Neuronal stem cell (in vitro differentiated cells): Measurements from ENCODE around the gene NUDT2.

ENCODE experiments used
- DNase-seq: peaks from one replicate; pipeline ENCODE4 v3.0.0-alpha.2; 2013; ENCODE audit warnings: low spot score
- H2AFZ ChIP-seq: one replicate; pipeline ENCODE4 v1.6.1; 2013; ENCODE audit warnings: mild to moderate bottlenecking, low read length, inconsistent platforms
- H2AK5ac ChIP-seq: 2 replicates; pipeline ENCODE4 v1.6.1; 2013; ENCODE audit warnings: low read depth, mild to moderate bottlenecking, inconsistent platforms, low read length, moderate library complexity, mixed read lengths
- H2BK120ac ChIP-seq: 2 replicates; pipeline ENCODE4 v1.6.1; 2013; ENCODE audit warnings: low read depth, mild to moderate bottlenecking, inconsistent platforms, low read length, moderate library complexity, mixed read lengths
- H2BK12ac ChIP-seq: one replicate; pipeline ENCODE4 v1.6.1; 2013; ENCODE audit warnings: low read length, inconsistent platforms
- H2BK15ac ChIP-seq: 2 replicates; pipeline ENCODE4 v1.6.1; 2013; ENCODE audit warnings: mild to moderate bottlenecking, low read length, inconsistent platforms, mixed read lengths
- H2BK5ac ChIP-seq: one replicate; pipeline ENCODE4 v1.6.1; 2013; ENCODE audit warnings: inconsistent platforms, mild to moderate bottlenecking, low read length, moderate library complexity
- H3K14ac ChIP-seq: one replicate; pipeline ENCODE4 v1.6.1; 2013; ENCODE audit warnings: low read length, inconsistent platforms
- H3K18ac ChIP-seq: 2 replicates; pipeline ENCODE4 v1.6.1; 2013; ENCODE audit warnings: low read length, inconsistent platforms
- H3K23ac ChIP-seq: 2 replicates; pipeline ENCODE4 v1.6.1; 2013; ENCODE audit warnings: low read depth, mild to moderate bottlenecking, mixed read lengths, low read length, inconsistent platforms; ENCODE audit not compliant: poor library complexity
- H3K27ac ChIP-seq: replicated peaks from 3 replicates; pipeline ENCODE4 v1.5.1; 2013; ENCODE audit warnings: low read length, inconsistent platforms
- H3K27me3 ChIP-seq, 3 experiments: 2 replicates each; pipeline ENCODE4 v1.6.1; 2013; ENCODE audit warnings: low read length in 3 of 3, mild to moderate bottlenecking in 2 of 3, inconsistent platforms in 1 of 3, low read depth in 1 of 3, mixed read lengths in 1 of 3, moderate library complexity in 1 of 3; ENCODE audit not compliant: control insufficient read depth in 3 of 3, insufficient read depth in 3 of 3
- H3K36me3 ChIP-seq, 2 donors: replicated peaks in 1 of 2; 2 replicates each; pipeline ENCODE4 v1.6.1; 2013; ENCODE audit warnings: low read length in 2 of 2; ENCODE audit not compliant: control insufficient read depth in 2 of 2, insufficient read depth in 2 of 2
- H3K4ac ChIP-seq: 2 replicates; pipeline ENCODE4 v1.6.1; 2013; ENCODE audit warnings: inconsistent platforms, mild to moderate bottlenecking, low read length, moderate library complexity
- H3K4me1 ChIP-seq, 2 donors: 1 replicate in 1 of 2; 2 replicates in 1 of 2; pipeline ENCODE4 v1.6.1; 2013; ENCODE audit warnings: low read length in 2 of 2, low read depth in 1 of 2; ENCODE audit not compliant: control insufficient read depth in 2 of 2, insufficient read depth in 1 of 2
- H3K4me2 ChIP-seq: one replicate; pipeline ENCODE4 v1.6.1; 2013; ENCODE audit warnings: mild to moderate bottlenecking, low read length, inconsistent platforms; ENCODE audit not compliant: insufficient read depth, poor library complexity, severe bottlenecking
- H3K4me3 ChIP-seq, 2 donors: 2 replicates each; pipeline ENCODE4 v1.5.1; 2013; ENCODE audit warnings: low read length in 2 of 2, mild to moderate bottlenecking in 2 of 2, inconsistent platforms in 1 of 2, moderate library complexity in 1 of 2
- H3K79me1 ChIP-seq: one replicate; pipeline ENCODE4 v1.6.1; 2013; ENCODE audit warnings: low read depth, mild to moderate bottlenecking, inconsistent platforms, low read length, moderate library complexity
- H3K9ac ChIP-seq: one replicate; pipeline ENCODE4 v1.6.1; 2013; ENCODE audit warnings: mild to moderate bottlenecking, low read depth, low read length, inconsistent platforms; ENCODE audit not compliant: poor library complexity
- H3K9me3 ChIP-seq, 2 donors: replicated peaks in 1 of 2; 2 replicates each; pipeline versions ENCODE3 to v1.6.1; 2013; ENCODE audit warnings: low read length in 2 of 2, mild to moderate bottlenecking in 2 of 2, inconsistent platforms in 1 of 2, low read depth in 1 of 2, mixed read lengths in 1 of 2, moderate library complexity in 1 of 2; ENCODE audit not compliant: control insufficient read depth in 2 of 2, insufficient read depth in 1 of 2
- H4K8ac ChIP-seq: one replicate; pipeline ENCODE4 v1.6.1; 2013; ENCODE audit warnings: low read depth, mild to moderate bottlenecking, inconsistent platforms, low read length, moderate library complexity
- H4K91ac ChIP-seq: one replicate; pipeline ENCODE4 v1.6.1; 2013; ENCODE audit warnings: low read length, low read depth, mild to moderate bottlenecking, inconsistent platforms; ENCODE audit not compliant: poor library complexity
- WGBS, 2 donors: extraction: QIAGEN DNeasy Blood & Tissue Kit; methylation state at CpG; one replicate each; pipeline ENCODE4 v1.1.7; 2013; ENCODE audit warnings: missing lambda C conversion rate in 2 of 2, mixed read lengths in 1 of 2; ENCODE audit not compliant: insufficient read length in 2 of 2, insufficient replicate concordance in 1 of 2; ENCODE audit errors: extremely low coverage in 2 of 2; 5-methylcytosine and 5-hydroxymethylcytosine counted together

NUDT2 gene

DNA sequence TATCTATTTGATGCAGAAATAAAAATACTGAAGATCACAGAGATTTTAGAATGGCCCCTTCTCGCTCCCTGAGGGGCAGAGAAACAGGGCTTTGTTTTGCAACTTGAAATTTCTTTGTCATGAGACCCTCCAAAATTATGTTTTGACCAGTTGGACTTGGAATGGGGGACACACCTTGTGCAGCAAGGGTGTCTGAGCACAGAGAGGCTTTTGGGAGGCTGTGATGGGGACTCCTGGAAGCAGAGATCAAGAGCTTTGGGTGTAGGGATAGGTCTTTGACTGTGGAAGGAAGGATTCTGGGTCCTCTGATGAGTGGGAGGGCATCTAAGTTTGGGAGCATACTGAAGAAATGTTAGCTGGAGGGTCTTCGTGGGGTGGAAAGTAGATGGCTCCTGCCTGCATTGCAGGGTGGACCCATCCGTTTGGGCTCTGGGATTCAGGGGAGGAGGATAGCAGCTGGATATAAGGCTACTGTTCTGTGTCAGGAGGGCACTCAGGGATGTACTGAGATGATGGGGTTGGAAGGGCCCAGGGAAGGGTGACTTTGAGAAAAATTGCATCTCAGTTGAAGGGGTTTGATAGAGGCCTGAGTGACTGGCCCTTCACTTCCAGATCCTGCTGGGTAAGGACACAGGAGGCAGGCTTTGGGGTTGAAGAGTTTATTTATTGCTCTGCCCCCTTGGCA lies 49.1 kb downstream of the NUDT2 start:
- H4K8ac ChIP-seq = no peak overlapping the region
- DNase-seq = no peak
- no CpG with 5 or more reads among the region's 3 CpGs for WGBS, 2 donors
- H3K9me3 ChIP-seq = no peaks in the 10 kb centered on the region
- H3K9ac ChIP-seq = no peak overlapping the region
- no peak overlapping the region for H3K4me3 ChIP-seq
- peaks cover 15 to 20% of the 10 kb centered on the region in 2 donors for H3K4me1 ChIP-seq
- H4K91ac ChIP-seq = no peak overlapping the region
- no peak overlapping the region for H2BK120ac ChIP-seq
- no peak overlapping the region for H2AFZ ChIP-seq
- H3K18ac ChIP-seq = no peak overlapping the region
- peaks cover 7 to 72% (median 49%) of the 10 kb centered on the region in 3 experiments for H3K27me3 ChIP-seq
- H3K23ac ChIP-seq = no peak overlapping the region
- H3K27ac ChIP-seq = no peak overlapping the region
- H2BK12ac ChIP-seq = no peak overlapping the region
- H2BK5ac ChIP-seq = no peak overlapping the region
- H2AK5ac ChIP-seq = no peak overlapping the region
- H3K4me2 ChIP-seq = no peak overlapping the region
- H3K4ac ChIP-seq = no peak overlapping the region
- no peak overlapping the region for H3K14ac ChIP-seq
- no peak overlapping the region for H2BK15ac ChIP-seq
- H3K79me1 ChIP-seq = no peaks in the 10 kb centered on the region
- H3K36me3 ChIP-seq = no peaks in the 10 kb centered on the region

DNA sequence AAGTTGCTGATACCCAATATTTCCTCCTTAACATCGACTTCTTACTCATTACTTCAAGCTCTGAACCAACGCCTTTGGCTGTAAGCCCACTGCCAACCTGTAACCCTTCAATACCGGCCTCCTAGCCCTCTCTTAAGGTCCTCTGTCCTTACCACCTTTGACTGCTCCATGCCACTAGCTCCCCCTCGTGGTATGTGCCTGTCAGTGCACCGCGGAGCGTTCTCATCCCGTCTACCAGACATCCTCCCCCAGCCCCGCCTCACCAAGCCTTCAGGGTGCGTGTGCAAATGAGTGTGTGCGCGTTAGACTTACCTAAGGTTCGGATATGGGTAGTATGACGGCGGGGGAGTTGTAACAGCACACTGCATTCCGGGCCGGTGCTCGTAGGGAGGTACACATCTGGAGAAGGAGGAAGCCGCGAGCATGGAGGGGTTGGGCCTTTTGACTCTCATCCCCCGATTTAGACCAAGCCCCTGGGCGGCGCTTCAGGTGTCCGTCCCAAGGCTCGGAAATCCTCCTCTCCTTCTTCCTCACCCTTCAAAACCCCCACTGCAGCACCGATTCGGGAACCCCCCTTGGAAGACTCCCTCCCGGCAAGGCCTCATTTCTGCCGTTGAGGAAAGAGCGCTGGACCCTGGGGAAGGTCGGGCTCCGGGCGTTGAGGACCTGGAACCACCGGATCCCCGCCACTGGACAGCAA lies 50.1 kb downstream of the NUDT2 start:
- H2AFZ ChIP-seq = peak overlapping the region; percentile 95
- H3K9me3 ChIP-seq = no peaks in the 10 kb centered on the region

DNA sequence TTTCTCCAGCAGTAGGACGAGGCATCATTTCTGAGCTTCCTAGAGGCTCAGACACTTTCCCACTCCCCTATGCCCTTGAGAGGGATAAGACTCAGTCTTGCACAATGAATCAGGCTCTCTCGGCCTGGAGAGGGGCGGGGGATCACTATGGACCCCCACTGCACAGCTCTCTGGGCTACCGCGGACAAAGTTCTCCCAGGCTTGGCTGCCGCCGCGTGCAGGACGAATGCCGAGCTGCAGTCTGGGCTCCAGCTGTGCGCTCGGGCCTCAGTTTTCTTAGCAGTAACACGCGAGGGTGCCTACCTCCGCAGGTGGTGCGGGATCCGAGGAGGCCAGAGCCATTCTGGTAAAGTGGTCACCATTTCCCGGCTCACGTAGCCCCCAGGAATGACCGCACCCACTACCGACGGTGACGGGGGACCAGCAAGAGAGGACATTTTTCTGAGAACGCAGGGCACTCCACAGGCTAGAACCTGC lies 50.7 kb downstream of the NUDT2 start:
- peak overlapping the region; percentile 45 to 80 for H3K4me3 ChIP-seq
- no peaks in the 10 kb centered on the region for H3K36me3 ChIP-seq
- no peaks in the 10 kb centered on the region for H3K9me3 ChIP-seq
- H3K4me2 ChIP-seq = peak overlapping the region; percentile 92
- no peak overlapping the region for H2AK5ac ChIP-seq
- no peak overlapping the region for H2BK5ac ChIP-seq
- no peak overlapping the region for H3K23ac ChIP-seq
- H3K27me3 ChIP-seq = peaks cover 7 to 67% (median 55%) of the 10 kb centered on the region in 3 experiments
- DNase-seq = peak; percentile 29
- no peak overlapping the region for H2BK15ac ChIP-seq
- no peak overlapping the region for H3K14ac ChIP-seq
- H2AFZ ChIP-seq = peak overlapping the region; percentile 95
- H2BK12ac ChIP-seq = no peak overlapping the region
- H3K18ac ChIP-seq = peak overlapping the region; percentile 21
- no peak overlapping the region for H3K27ac ChIP-seq
- peak overlapping the region; percentile 66 for H3K9ac ChIP-seq
- no peaks in the 10 kb centered on the region for H3K79me1 ChIP-seq
- no peak overlapping the region for H3K4ac ChIP-seq
- no peak overlapping the region for H4K91ac ChIP-seq
- H4K8ac ChIP-seq = no peak overlapping the region
- no peak overlapping the region for H2BK120ac ChIP-seq
- no CpG with 5 or more reads among the region's 24 CpGs for WGBS, 2 donors
- peaks cover 15 to 20% of the 10 kb centered on the region in 2 donors for H3K4me1 ChIP-seq

More for the DNA sequence above, 50.1 kb downstream of the NUDT2 start:
- Histone ChIP-seq H2BK5ac (no peak overlapping the region), H3K9ac (no peak overlapping the region), H2BK120ac (no peak overlapping the region), H3K79me1 (no peaks in the 10 kb centered on the region), H3K18ac (peak overlapping the region; percentile 21), H2AK5ac (no peak overlapping the region), H4K8ac (no peak overlapping the region), H3K27me3 (peaks cover 7 to 71% (median 54%) of the 10 kb centered on the region in 3 experiments), H3K4ac (no peak overlapping the region), H3K4me1 (peaks cover 15 to 20% of the 10 kb centered on the region in 2 donors), H4K91ac (no peak overlapping the region), H3K4me2 (peak overlapping the region; percentile 92), H3K14ac (no peak overlapping the region), H2BK12ac (no peak overlapping the region), H2BK15ac (no peak overlapping the region), H3K4me3 (peak overlapping the region; percentile 45 to 80), H3K27ac (no peak overlapping the region), H3K23ac (no peak overlapping the region), H3K36me3 (no peaks in the 10 kb centered on the region)
- no CpG with 5 or more reads among the region's 35 CpGs for whole genome bisulfite sequencing, 2 donors
- DNase-seq = peak; percentile 87
